H1 (cell line): ENCODE results near the gene SRSF3. TPM values are rescaled to one million over a fixed set of nuclear protein-coding genes. Genes with fewer than 3 reads are reported as not detected.

ENCODE experiments used
- CTCF ChIA-PET: fragments of 300-600 bp; sonication (Branson Sonifier 250); formaldehyde crosslinking; loops from one replicate; lab custom pipeline; 2021; ENCODE audit not compliant: partially characterized antibody; lab: Charles Lee
- POLR2A ChIA-PET: fragments of 300-600 bp; sonication (Branson Sonifier 250); formaldehyde crosslinking; loops from one replicate; lab custom pipeline; 2021; ENCODE audit warnings: inconsistent platforms; ENCODE audit not compliant: partially characterized antibody; lab: Charles Lee
- DNase-seq, 2 experiments: peaks; one replicate each; pipeline versions ENCODE4 v3.0.0 to v3.0.0-alpha.2; 2010 to 2022; ENCODE audit warnings: low spot score in 2 of 2, low read depth in 1 of 2, mixed read lengths in 1 of 2
- FAIRE-seq: peaks from 2 replicates; lab custom pipeline; 2011; peaks lifted over from hg19 to GRCh38; lab: Jason Lieb, UNC
- H2AFZ ChIP-seq: 2 replicates; pipeline ENCODE4 v1.8.1; 2012; ENCODE audit warnings: low read length, inconsistent platforms
- H2AK5ac ChIP-seq: 2 replicates; pipeline ENCODE4 v1.6.1; 2013; ENCODE audit warnings: low read depth, low read length
- H2BK120ac ChIP-seq: replicated peaks from 2 replicates; pipeline ENCODE3; 2013; ENCODE audit warnings: low read depth, low read length, inconsistent platforms
- H2BK12ac ChIP-seq: 2 replicates; pipeline ENCODE4 v1.6.1; 2013; ENCODE audit warnings: low read depth, low read length
- H2BK15ac ChIP-seq: 2 replicates; pipeline ENCODE4 v1.6.1; 2013; ENCODE audit warnings: low read length
- H2BK20ac ChIP-seq: 2 replicates; pipeline ENCODE4 v1.6.1; 2013; ENCODE audit warnings: low read length
- H2BK5ac ChIP-seq: 2 replicates; pipeline ENCODE4 v1.6.1; 2013; ENCODE audit warnings: low read depth, low read length
- H3K14ac ChIP-seq: 2 replicates; pipeline ENCODE4 v1.6.1; 2013; ENCODE audit warnings: inconsistent platforms; ENCODE audit not compliant: insufficient read length
- H3K18ac ChIP-seq: 2 replicates; pipeline ENCODE4 v1.6.1; 2013; ENCODE audit warnings: low read length; ENCODE audit errors: extremely low read depth
- H3K23ac ChIP-seq: 2 replicates; pipeline ENCODE4 v1.6.1; 2013; ENCODE audit warnings: inconsistent platforms; ENCODE audit not compliant: insufficient read length
- H3K23me2 ChIP-seq: 2 replicates; pipeline ENCODE4 v1.6.1; 2013; ENCODE audit warnings: low read depth, low read length
- H3K27ac ChIP-seq: 2 replicates; pipeline ENCODE4 v1.6.1; 2011; ENCODE audit warnings: low read depth, low read length, inconsistent platforms
- H3K27me3 ChIP-seq, 4 experiments: replicated peaks in 1 of 4; 1 replicate in 1 of 4; 2 replicates in 3 of 4; pipeline versions ENCODE4 v1.6.1 to v1.8.1; 2011 to 2013; ENCODE audit warnings: low read length in 3 of 4, mild to moderate bottlenecking in 3 of 4, inconsistent platforms in 2 of 4, mixed read lengths in 2 of 4, moderate library complexity in 1 of 4; ENCODE audit not compliant: control insufficient read depth in 3 of 4, insufficient read depth in 3 of 4; ENCODE audit errors: extremely low read depth in 1 of 4
- H3K36me3 ChIP-seq, 4 experiments: 2 replicates each; pipeline versions ENCODE4 v1.6.1 to v1.8.1; 2011 to 2013; ENCODE audit warnings: mild to moderate bottlenecking in 4 of 4, low read length in 3 of 4, moderate library complexity in 2 of 4, control low read depth in 1 of 4, inconsistent platforms in 1 of 4; ENCODE audit not compliant: insufficient read depth in 4 of 4, control insufficient read depth in 2 of 4
- H3K4ac ChIP-seq: replicated peaks from 2 replicates; pipeline ENCODE3; 2013; ENCODE audit warnings: low read length, low read depth, mixed read lengths, inconsistent platforms; ENCODE audit not compliant: insufficient read length
- H3K4me1 ChIP-seq, 4 experiments: replicated peaks in 1 of 4; 1 replicate in 1 of 4; 2 replicates in 3 of 4; pipeline versions ENCODE4 v1.6.1 to v1.8.1; 2011 to 2013; ENCODE audit warnings: low read length in 3 of 4, inconsistent platforms in 2 of 4, mixed read lengths in 1 of 4; ENCODE audit not compliant: insufficient read depth in 4 of 4, control insufficient read depth in 3 of 4
- H3K4me2 ChIP-seq, 2 experiments: 2 replicates each; pipeline versions ENCODE4 v1.6.1 to v1.8.1; 2011 to 2013; ENCODE audit warnings: low read depth in 2 of 2, low read length in 2 of 2, control low read depth in 1 of 2, inconsistent platforms in 1 of 2, mild to moderate bottlenecking in 1 of 2; ENCODE audit not compliant: insufficient read depth in 1 of 2
- H3K4me3 ChIP-seq, 4 experiments: fragments of 200-600, 300-600 bp in 1 of 4; sonication (generic), shearing (Covaris generic), sonication (Bioruptor Twin) in 1 of 4; 2 replicates each; pipeline versions ENCODE4 v1.5.1 to v1.8.1; 2011 to 2016; ENCODE audit warnings: low read length in 4 of 4, low read depth in 3 of 4, control low read depth in 2 of 4, inconsistent platforms in 2 of 4, mild to moderate bottlenecking in 2 of 4, mixed read lengths in 1 of 4, moderate library complexity in 1 of 4; ENCODE audit not compliant: insufficient read depth in 2 of 4; ENCODE audit errors: extremely low read depth in 1 of 4
- H3K56ac ChIP-seq: replicated peaks from 2 replicates; pipeline ENCODE3; 2013; ENCODE audit warnings: low read depth, mild to moderate bottlenecking, mixed read lengths, low read length, inconsistent platforms; ENCODE audit not compliant: insufficient read length
- H3K79me1 ChIP-seq: 2 replicates; pipeline ENCODE4 v1.6.1; 2013; ENCODE audit warnings: low read depth, low read length, control low read depth
- H3K79me2 ChIP-seq, 2 experiments: 2 replicates each; pipeline versions ENCODE4 v1.6.1 to v1.8.1; 2012 to 2013; ENCODE audit warnings: low read length in 2 of 2, mild to moderate bottlenecking in 2 of 2, inconsistent platforms in 1 of 2; ENCODE audit not compliant: insufficient read depth in 2 of 2, control insufficient read depth in 1 of 2
- H3K9ac ChIP-seq, 4 experiments: replicated peaks in 1 of 4; 1 replicate in 1 of 4; 2 replicates in 3 of 4; pipeline versions ENCODE4 v1.6.1 to v1.8.1; 2011 to 2013; ENCODE audit warnings: low read depth in 3 of 4, low read length in 3 of 4, control low read depth in 2 of 4, mild to moderate bottlenecking in 2 of 4, moderate library complexity in 2 of 4, inconsistent platforms in 1 of 4; ENCODE audit errors: extremely low read depth in 1 of 4
- H3K9me3 ChIP-seq, 2 experiments: 2 replicates each; pipeline versions ENCODE4 v1.6.1 to v1.8.1; 2012 to 2013; ENCODE audit warnings: mild to moderate bottlenecking in 2 of 2, moderate library complexity in 2 of 2, control low read depth in 1 of 2, inconsistent platforms in 1 of 2, low read depth in 1 of 2, low read length in 1 of 2, mixed read lengths in 1 of 2; ENCODE audit not compliant: insufficient read depth in 2 of 2
- H4K20me1 ChIP-seq, 2 experiments: replicated peaks in 1 of 2; 2 replicates each; pipeline versions ENCODE3 to v1.8.1; 2011 to 2013; ENCODE audit warnings: inconsistent platforms in 2 of 2, low read length in 2 of 2, mild to moderate bottlenecking in 1 of 2; ENCODE audit not compliant: insufficient read depth in 2 of 2, control insufficient read depth in 1 of 2
- H4K5ac ChIP-seq: 2 replicates; pipeline ENCODE4 v1.6.1; 2013; ENCODE audit warnings: low read length, low read depth, mixed read lengths, inconsistent platforms; ENCODE audit not compliant: insufficient read length
- H4K8ac ChIP-seq: 2 replicates; pipeline ENCODE4 v1.8.0; 2013; ENCODE audit warnings: mild to moderate bottlenecking, moderate library complexity, low read length, inconsistent platforms; ENCODE audit not compliant: insufficient read depth; ENCODE audit errors: extremely low read depth
- H4K91ac ChIP-seq: replicated peaks from 2 replicates; pipeline ENCODE3; 2013; ENCODE audit warnings: low read length, mixed read lengths, inconsistent platforms; ENCODE audit not compliant: insufficient read length
- CHD1 ChIP-seq: IDR thresholded peaks from 2 replicates; pipeline ENCODE4 v1.6.1; 2012; ENCODE audit warnings: low read depth, low read length, improper control_type of control experiment
- CTBP2 ChIP-seq: IDR thresholded peaks from 2 replicates; pipeline ENCODE4 v1.7.0; 2011; ENCODE audit warnings: borderline replicate concordance, mild to moderate bottlenecking, moderate library complexity, mixed read lengths, low read length; ENCODE audit not compliant: insufficient read depth, insufficient read length
- EZH2 ChIP-seq: fragments of 200-600 bp; sonication (generic); IDR thresholded peaks from 2 replicates; pipeline ENCODE4 v1.7.1; 2012; ENCODE audit warnings: low read depth, mild to moderate bottlenecking, moderate library complexity, low read length, inconsistent platforms; ENCODE audit not compliant: severe bottlenecking
- JUND ChIP-seq: IDR thresholded peaks from 2 replicates; pipeline ENCODE4 v1.6.1; 2011; ENCODE audit warnings: mild to moderate bottlenecking, improper control_type of control experiment, low read length
- KDM4A ChIP-seq: IDR thresholded peaks from one replicate; pipeline ENCODE4 v1.7.1; 2012; ENCODE audit warnings: low read depth, mild to moderate bottlenecking, moderate library complexity, low read length, inconsistent platforms; ENCODE audit not compliant: severe bottlenecking
- RAD21 ChIP-seq, 2 experiments: IDR thresholded peaks in 1 of 2; conservative IDR thresholded peaks in 1 of 2; 2 replicates each; pipeline ENCODE4 v1.6.1; 2011; ENCODE audit warnings: low read depth in 2 of 2, low read length in 2 of 2, improper control_type of control experiment in 1 of 2, inconsistent platforms in 1 of 2, mild to moderate bottlenecking in 1 of 2, moderate library complexity in 1 of 2
- YY1 ChIP-seq: IDR thresholded peaks from 2 replicates; pipeline ENCODE4 v1.6.1; 2011; ENCODE audit warnings: low read depth, mild to moderate bottlenecking, low read length
- WGBS, 2 experiments: shearing (Covaris generic) in 1 of 2; methylation state at CpG; one replicate each; pipeline versions ENCODE4 v1.1.6 to v1.1.7; 2013 to 2015; ENCODE audit warnings: low lambda C conversion rate in 2 of 2, mixed read lengths in 2 of 2, inconsistent platforms in 1 of 2, low coverage in 1 of 2, missing lambda C conversion rate in 1 of 2; ENCODE audit not compliant: insufficient replicate concordance in 2 of 2, insufficient coverage in 1 of 2, insufficient read length in 1 of 2; ENCODE audit errors: extremely low coverage in 1 of 2, missing lambda C conversion rate in 1 of 2; 5-methylcytosine and 5-hydroxymethylcytosine counted together
- polyA plus RNA-seq, 7 experiments: library from polyadenylated mRNA; depleted of rRNA in 3 of 7; stranded (reverse) in 5 of 7; unstranded in 2 of 7; fragments of >200 nt in 5 of 7; fragments of 200-250 nt in 2 of 7; gene quantifications; 1 replicate in 5 of 7; 2 replicates in 1 of 7; 4 replicates in 1 of 7; pipeline versions ENCODE4 v1.2.1 to v1.2.3, GENCODE V29; 2011 to 2013; ENCODE audit warnings: missing spikeins in 2 of 7, mixed read lengths in 2 of 7
- total RNA-seq: library from RNA; stranded (reverse); fragmentation: NEBNext Ultra II Directional; extraction: Animal tissue kit (Norgen Biotek cat#: 25700); gene quantifications from 2 replicates; pipeline ENCODE4 v1.2.1, GENCODE V29; 2021
- TF ChIP-seq, protein P1 (sequence below): IDR thresholded peaks from 2 replicates; pipeline ENCODE4 v1.6.1; 2012; ENCODE audit warnings: low read length, inconsistent platforms

The SRSF3 gene
- total and polyA plus RNA-seq, 2 of the 8 experiments (the other 6 are each of a cell fraction or from before 2014, with no cell fraction given), result 471 to 689 TPM

DNA sequence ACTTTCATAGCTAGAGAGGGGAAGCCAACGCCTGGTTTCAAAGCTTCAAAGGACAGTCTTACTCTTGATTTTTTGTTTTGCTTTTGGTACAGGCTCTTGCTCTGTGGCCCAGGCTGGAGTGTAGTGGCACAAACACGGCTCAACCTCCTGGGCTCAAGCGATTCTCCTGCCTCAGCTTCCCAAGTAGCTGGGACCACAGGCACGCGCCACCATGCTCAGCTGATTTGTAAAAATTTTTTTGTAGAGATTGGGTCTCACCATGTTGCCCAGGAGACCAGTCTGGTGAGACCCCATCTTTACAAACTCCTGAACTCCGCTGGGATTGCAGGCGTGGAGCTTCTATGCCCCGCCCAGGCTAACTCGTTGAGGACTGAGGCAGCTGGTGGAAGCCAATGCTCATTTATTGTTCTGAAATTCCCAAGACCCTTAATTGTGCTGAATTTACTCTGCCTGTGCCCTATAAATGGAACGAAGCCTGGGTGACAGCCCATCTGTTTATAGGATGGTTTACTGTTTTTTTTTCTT, 18.0 kb downstream of the SRSF3 start:
- no peak overlapping the region for H2BK15ac ChIP-seq
- no peak overlapping the region for H2BK12ac ChIP-seq
- CTCF ChIA-PET, result interaction anchor here (0.7 to 1.2 kb wide), 4 partner anchors 80 to 962 kb away, joined by 3 to 6 read pairs (median 3); no protein-coding TSS in a partner anchor
- no peak overlapping the region for H3K9ac ChIP-seq
- no peak overlapping the region for H3K56ac ChIP-seq
- H2BK20ac ChIP-seq, result no peak overlapping the region
- H3K4me3 ChIP-seq, result no peak overlapping the region
- H3K4me2 ChIP-seq, result no peak overlapping the region
- H4K5ac ChIP-seq, result no peak overlapping the region
- H3K36me3 ChIP-seq, result peaks cover 3 to 52% (median 16%) of the 10 kb centered on the region in 4 experiments; a peak in 7 of 8 replicates
- H3K23me2 ChIP-seq, result no peaks in the 10 kb centered on the region
- no peak overlapping the region for H4K8ac ChIP-seq
- no peak overlapping the region for H3K23ac ChIP-seq
- H3K79me1 ChIP-seq, result 0 out of 2 replicates have a peak, but pooled peaks cover 3% of the 10 kb centered on the region
- H3K4me1 ChIP-seq, result no peaks in the 10 kb centered on the region; a peak in 2 of 7 replicates
- peaks cover 0 to 4% of the 10 kb centered on the region in 2 experiments; a peak in 1 of 4 replicates for H3K79me2 ChIP-seq
- POLR2A ChIA-PET, result interaction anchor here (1.3 to 14.6 kb wide), 5 partner anchors 14 to 91 kb away, joined by 4 to 386 read pairs (median 5); partner anchors contain the start of gene SRSF3
- no peak overlapping the region for H2AFZ ChIP-seq
- 91% methylated on average over 10 of the region's 10 CpGs; no CpG with 5 or more reads in 1 of the 2 experiments for WGBS, 2 experiments
- H3K14ac ChIP-seq, result no peak overlapping the region
- H2BK120ac ChIP-seq, result no peak overlapping the region
- no peak overlapping the region for H2BK5ac ChIP-seq
- H2AK5ac ChIP-seq, result no peak overlapping the region
- DNase-seq (no peak), FAIRE-seq (no peak)
- H3K27me3 ChIP-seq, result no peaks in the 10 kb centered on the region
- H3K27ac ChIP-seq, result no peak overlapping the region
- H3K4ac ChIP-seq, result no peak overlapping the region
- H4K20me1 ChIP-seq, result peaks cover 4 to 7% of the 10 kb centered on the region in 2 experiments
- H4K91ac ChIP-seq, result no peak overlapping the region
- no peak overlapping the region for H3K18ac ChIP-seq
- no peaks in the 10 kb centered on the region for H3K9me3 ChIP-seq
- no peak for TF ChIP-seq RAD21 (IDR thresholded peaks at IDR 0.05 in 1 of 2, conservative IDR thresholded peaks at IDR 0.05 in 1 of 2; ENCODE audit: low read depth in 2 of 2, low read length in 2 of 2)
- no peak for TF ChIP-seq JUND
- TF ChIP-seq, protein P1, sequence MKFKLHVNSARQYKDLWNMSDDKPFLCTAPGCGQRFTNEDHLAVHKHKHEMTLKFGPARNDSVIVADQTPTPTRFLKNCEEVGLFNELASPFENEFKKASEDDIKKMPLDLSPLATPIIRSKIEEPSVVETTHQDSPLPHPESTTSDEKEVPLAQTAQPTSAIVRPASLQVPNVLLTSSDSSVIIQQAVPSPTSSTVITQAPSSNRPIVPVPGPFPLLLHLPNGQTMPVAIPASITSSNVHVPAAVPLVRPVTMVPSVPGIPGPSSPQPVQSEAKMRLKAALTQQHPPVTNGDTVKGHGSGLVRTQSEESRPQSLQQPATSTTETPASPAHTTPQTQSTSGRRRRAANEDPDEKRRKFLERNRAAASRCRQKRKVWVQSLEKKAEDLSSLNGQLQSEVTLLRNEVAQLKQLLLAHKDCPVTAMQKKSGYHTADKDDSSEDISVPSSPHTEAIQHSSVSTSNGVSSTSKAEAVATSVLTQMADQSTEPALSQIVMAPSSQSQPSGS, result no peak
- no peak for TF ChIP-seq CHD1
- TF ChIP-seq CTBP2, result no peak
- TF ChIP-seq YY1, result no peak
- TF ChIP-seq KDM4A, result no peak
- TF ChIP-seq EZH2, result no peak
